Measurements from ENCODE around the gene NDUFS5. TPM values are rescaled to one million over a fixed set of nuclear protein-coding genes. Genes with fewer than 3 reads are reported as not detected.
A peak's percentile ranks its signal among the peaks of the same experiment; 100 is the strongest.

NDUFS5 gene
- total RNA-seq, 1 donor from 2014 or later, result 534 TPM

DNA sequence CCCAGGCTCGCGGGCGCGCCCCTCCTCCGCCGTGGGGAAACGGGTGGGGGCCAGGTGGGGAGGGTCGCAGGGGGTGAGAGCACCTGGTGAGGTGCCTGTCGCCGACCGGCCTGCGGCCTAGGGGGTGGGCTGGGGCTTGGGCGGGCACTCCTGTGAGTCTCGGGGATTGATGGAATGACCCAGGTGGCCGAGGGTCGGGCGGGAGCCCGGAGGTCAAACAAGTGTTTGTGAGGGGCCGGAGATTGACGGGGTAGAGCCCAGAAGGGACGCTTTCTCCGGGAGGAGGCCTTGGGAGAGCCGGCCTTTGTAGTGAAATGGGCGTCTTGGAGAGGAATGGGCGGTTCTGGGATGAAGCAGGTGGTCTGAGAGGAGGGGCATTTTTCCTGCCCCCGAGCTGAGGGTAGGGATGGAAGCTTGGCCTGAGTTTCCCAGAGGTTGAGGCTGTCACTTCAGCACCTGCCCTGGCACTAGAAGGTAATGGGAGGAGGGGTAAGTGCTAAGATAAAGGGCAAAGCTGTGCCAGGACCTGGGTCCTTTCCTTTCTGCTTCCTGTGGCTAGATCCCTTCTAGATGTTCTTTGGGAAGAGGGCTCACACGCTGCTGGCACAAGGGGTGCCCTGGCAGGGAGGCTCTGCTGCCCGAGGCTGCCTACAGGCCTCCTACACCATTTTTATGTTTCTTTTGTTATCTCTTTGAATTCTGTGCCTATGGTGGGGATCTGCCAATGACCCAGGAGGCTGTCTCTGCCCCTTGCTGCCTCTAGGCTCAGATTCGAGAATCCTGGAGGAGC is 56.1 kb downstream of the NDUFS5 start:
- no peak for DNase-seq (ENCODE audit: extremely low spot score in 2 of 2)
- Histone ChIP-seq H3K27me3 (no peaks in the 10 kb centered on the region), H3K36me3 (no peaks in the 10 kb centered on the region), H3K4me1 (peaks cover 26% of the 10 kb centered on the region), H3K4me3 (peak overlapping the region; percentile 52 to 76), H3K27ac (peak overlapping the region; percentile 66), H3K9me3 (no peaks in the 10 kb centered on the region)
- TF ChIP-seq POLR2A (IDR thresholded peaks at IDR 0.05), result no peak
- TF ChIP-seq, protein P1, sequence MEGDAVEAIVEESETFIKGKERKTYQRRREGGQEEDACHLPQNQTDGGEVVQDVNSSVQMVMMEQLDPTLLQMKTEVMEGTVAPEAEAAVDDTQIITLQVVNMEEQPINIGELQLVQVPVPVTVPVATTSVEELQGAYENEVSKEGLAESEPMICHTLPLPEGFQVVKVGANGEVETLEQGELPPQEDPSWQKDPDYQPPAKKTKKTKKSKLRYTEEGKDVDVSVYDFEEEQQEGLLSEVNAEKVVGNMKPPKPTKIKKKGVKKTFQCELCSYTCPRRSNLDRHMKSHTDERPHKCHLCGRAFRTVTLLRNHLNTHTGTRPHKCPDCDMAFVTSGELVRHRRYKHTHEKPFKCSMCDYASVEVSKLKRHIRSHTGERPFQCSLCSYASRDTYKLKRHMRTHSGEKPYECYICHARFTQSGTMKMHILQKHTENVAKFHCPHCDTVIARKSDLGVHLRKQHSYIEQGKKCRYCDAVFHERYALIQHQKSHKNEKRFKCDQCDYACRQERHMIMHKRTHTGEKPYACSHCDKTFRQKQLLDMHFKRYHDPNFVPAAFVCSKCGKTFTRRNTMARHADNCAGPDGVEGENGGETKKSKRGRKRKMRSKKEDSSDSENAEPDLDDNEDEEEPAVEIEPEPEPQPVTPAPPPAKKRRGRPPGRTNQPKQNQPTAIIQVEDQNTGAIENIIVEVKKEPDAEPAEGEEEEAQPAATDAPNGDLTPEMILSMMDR (IDR thresholded peaks at IDR 0.05), result no peak
- TF ChIP-seq POLR2AphosphoS5 (IDR thresholded peaks at IDR 0.05; ENCODE audit: insufficient read depth in 1 of 2, low read depth in 1 of 2), result no peak
- intact Hi-C loops (cut with DNase I), result loop anchor here (10.0 kb wide), 1 partner anchor 57 kb away; the partner anchor contains the start of gene NDUFS5

DNA sequence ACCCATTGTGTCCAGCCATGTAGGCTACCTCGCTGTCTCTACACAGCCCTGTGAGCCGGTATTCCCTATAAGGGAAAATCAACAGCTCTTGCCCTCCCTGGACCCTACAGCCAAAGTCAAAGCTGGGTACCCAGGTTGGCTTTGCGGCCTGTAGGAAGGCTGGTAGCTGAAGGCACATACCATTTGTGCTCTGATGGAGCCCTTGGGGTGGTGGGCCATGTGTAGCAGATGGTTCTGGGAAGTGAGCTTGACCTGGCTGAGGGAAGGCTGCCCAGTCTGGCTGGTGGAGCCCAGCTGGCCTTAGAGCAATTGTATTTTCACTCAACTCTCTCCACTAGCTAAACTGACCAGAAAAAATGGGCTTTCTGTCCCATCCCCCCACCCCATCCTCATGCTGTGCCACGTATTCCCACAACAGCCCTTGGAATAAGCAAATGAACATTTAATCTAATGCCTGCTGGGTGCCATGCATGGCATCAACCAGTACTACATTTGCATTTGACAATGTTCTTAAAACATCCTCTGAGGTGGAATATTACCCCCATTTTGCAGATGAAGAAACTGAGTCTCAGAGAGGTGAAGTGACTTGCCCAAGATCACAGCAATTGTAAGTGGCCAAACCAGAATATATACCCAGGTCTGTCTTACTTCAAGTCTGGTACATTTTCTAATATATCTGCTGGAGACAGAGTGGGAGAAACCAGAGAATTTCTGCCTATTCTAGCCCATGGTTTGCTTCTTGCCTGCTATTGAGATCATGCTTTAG is 56.8 kb downstream of the NDUFS5 start:
- intact Hi-C loops (cut with DNase I), result loop anchor here (10.0 kb wide), 1 partner anchor 58 kb away; the partner anchor contains the start of gene NDUFS5

DNA sequence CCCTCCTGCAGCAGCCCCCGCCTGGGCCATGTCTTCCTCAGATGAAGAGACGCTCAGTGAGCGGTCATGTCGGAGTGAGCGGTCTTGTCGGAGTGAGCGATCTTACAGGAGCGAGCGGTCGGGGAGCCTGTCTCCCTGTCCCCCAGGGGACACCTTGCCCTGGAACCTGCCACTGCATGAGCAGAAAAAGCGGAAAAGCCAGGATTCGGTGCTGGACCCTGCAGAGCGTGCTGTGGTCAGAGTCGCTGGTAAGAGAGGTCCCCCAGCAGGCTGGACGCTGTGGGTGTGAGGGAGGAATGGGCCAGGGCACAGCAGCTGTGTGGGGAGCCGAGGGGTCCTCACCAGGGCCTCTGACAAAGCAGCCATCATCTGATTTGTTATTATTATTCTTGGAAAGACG is 58.0 kb downstream of the NDUFS5 start:
- DNase-seq (ENCODE audit: extremely low spot score in 2 of 2), result no peak
- Histone ChIP-seq H3K27me3 (no peaks in the 10 kb centered on the region), H3K9me3 (no peaks in the 10 kb centered on the region), H3K4me1 (peaks cover 35% of the 10 kb centered on the region), H3K27ac (no peak overlapping the region), H3K36me3 (no peaks in the 10 kb centered on the region), H3K4me3 (no peak overlapping the region)
- TF ChIP-seq POLR2A (IDR thresholded peaks at IDR 0.05), result no peak
- TF ChIP-seq POLR2AphosphoS5 (IDR thresholded peaks at IDR 0.05; ENCODE audit: insufficient read depth in 1 of 2, low read depth in 1 of 2), result no peak
- TF ChIP-seq, protein P1 (IDR thresholded peaks at IDR 0.05), result no peak
- intact Hi-C loops (cut with DNase I), result loop anchor here (10.0 kb wide), 1 partner anchor 59 kb away; the partner anchor contains the start of gene NDUFS5

More for the DNA sequence above, 56.8 kb downstream of the NDUFS5 start:
- TF ChIP-seq, protein P1 (IDR thresholded peaks at IDR 0.05), result no peak
- Histone ChIP-seq H3K36me3 (no peaks in the 10 kb centered on the region), H3K4me3 (no peak overlapping the region), H3K27me3 (no peaks in the 10 kb centered on the region), H3K9me3 (no peaks in the 10 kb centered on the region), H3K4me1 (peaks cover 31% of the 10 kb centered on the region), H3K27ac (no peak overlapping the region)
- DNase-seq (ENCODE audit: extremely low spot score in 2 of 2), result no peak

Other genes starting within 250 kb of the NDUFS5 start
- gene RRAGC, start 166.6 kb upstream of the NDUFS5 start, total RNA-seq, result 9.8 TPM
- 12.8 TPM for gene MYCBP, start 153.0 kb upstream of the NDUFS5 start, total RNA-seq
- not detected for gene GJA9, start 144.8 kb upstream of the NDUFS5 start, total RNA-seq
- gene RHBDL2, start 84.5 kb upstream of the NDUFS5 start, total RNA-seq, result 9.6 TPM
- 27.5 TPM for gene AKIRIN1, start 35.1 kb upstream of the NDUFS5 start, total RNA-seq
- 291 TPM for gene MACF1, start 178.3 kb downstream of the NDUFS5 start, total RNA-seq